ENCODE data around the gene CCDC83.

DNA sequence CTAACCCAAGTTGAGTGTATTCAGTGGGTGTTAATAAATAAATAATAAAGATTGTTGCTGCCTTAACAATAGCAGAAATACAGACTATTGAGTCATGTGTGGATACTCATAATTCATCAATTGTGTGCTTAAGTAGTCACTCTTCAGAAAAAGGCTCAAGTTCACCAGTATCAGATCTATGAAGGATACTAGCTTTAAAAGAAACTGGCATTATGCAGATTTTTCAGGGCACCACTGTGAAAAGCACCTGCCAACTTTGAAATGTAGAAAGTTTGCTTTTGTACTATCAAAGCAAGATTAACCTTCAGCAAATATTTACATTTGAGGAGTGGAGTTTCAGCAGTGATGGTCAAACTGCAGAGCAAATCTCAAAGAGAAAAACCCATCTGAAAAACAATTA lies 24.1 kb upstream of the CCDC83 start:
- TF ChIP-seq ZBTB1 (tag by site-specific recombination; IDR thresholded peaks at IDR 0.05) (no peak), ZNF311 (tag by site-specific recombination; IDR thresholded peaks at IDR 0.05; ENCODE audit: borderline replicate concordance) (no peak), ZNF148 (tag by site-specific recombination; IDR thresholded peaks at IDR 0.05; ENCODE audit: borderline replicate concordance) (no peak), ZNF777 (tag by site-specific recombination; IDR thresholded peaks at IDR 0.05; ENCODE audit: borderline replicate concordance) (no peak), HOXD13 (CRISPR knock-in tag; IDR thresholded peaks at IDR 0.05; ENCODE audit: borderline replicate concordance) (no peak), ZBTB7A (tag by site-specific recombination; IDR thresholded peaks at IDR 0.05; ENCODE audit: low read depth) (no peak)
- TF ChIP-seq, protein P1, sequence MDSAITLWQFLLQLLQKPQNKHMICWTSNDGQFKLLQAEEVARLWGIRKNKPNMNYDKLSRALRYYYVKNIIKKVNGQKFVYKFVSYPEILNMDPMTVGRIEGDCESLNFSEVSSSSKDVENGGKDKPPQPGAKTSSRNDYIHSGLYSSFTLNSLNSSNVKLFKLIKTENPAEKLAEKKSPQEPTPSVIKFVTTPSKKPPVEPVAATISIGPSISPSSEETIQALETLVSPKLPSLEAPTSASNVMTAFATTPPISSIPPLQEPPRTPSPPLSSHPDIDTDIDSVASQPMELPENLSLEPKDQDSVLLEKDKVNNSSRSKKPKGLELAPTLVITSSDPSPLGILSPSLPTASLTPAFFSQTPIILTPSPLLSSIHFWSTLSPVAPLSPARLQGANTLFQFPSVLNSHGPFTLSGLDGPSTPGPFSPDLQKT (IDR thresholded peaks at IDR 0.05; ENCODE audit: borderline replicate concordance, low read depth, low read length), result no peak

Measured in HEK293 (cell line).